H1 (cell line): ENCODE measurements around the gene GIPC2. TPM values are rescaled to one million over a fixed set of nuclear protein-coding genes. Genes with fewer than 3 reads are reported as not detected.

ENCODE experiments used
- CTCF ChIA-PET: fragments of 300-600 bp; sonication (Branson Sonifier 250); formaldehyde crosslinking; loops from one replicate; lab custom pipeline; 2021; ENCODE audit not compliant: partially characterized antibody; lab: Charles Lee
- POLR2A ChIA-PET: fragments of 300-600 bp; sonication (Branson Sonifier 250); formaldehyde crosslinking; loops from one replicate; lab custom pipeline; 2021; ENCODE audit warnings: inconsistent platforms; ENCODE audit not compliant: partially characterized antibody; lab: Charles Lee
- DNase-seq, 2 experiments: peaks; one replicate each; pipeline versions ENCODE4 v3.0.0 to v3.0.0-alpha.2; 2010 to 2022; ENCODE audit warnings: low spot score in 2 of 2, low read depth in 1 of 2, mixed read lengths in 1 of 2
- FAIRE-seq: peaks from 2 replicates; lab custom pipeline; 2011; peaks lifted over from hg19 to GRCh38; lab: Jason Lieb, UNC
- H2AFZ ChIP-seq: 2 replicates; pipeline ENCODE4 v1.8.1; 2012; ENCODE audit warnings: low read length, inconsistent platforms
- H2AK5ac ChIP-seq: 2 replicates; pipeline ENCODE4 v1.6.1; 2013; ENCODE audit warnings: low read depth, low read length
- H2BK120ac ChIP-seq: replicated peaks from 2 replicates; pipeline ENCODE3; 2013; ENCODE audit warnings: low read depth, low read length, inconsistent platforms
- H2BK12ac ChIP-seq: 2 replicates; pipeline ENCODE4 v1.6.1; 2013; ENCODE audit warnings: low read depth, low read length
- H2BK15ac ChIP-seq: 2 replicates; pipeline ENCODE4 v1.6.1; 2013; ENCODE audit warnings: low read length
- H2BK20ac ChIP-seq: 2 replicates; pipeline ENCODE4 v1.6.1; 2013; ENCODE audit warnings: low read length
- H2BK5ac ChIP-seq: 2 replicates; pipeline ENCODE4 v1.6.1; 2013; ENCODE audit warnings: low read depth, low read length
- H3K14ac ChIP-seq: 2 replicates; pipeline ENCODE4 v1.6.1; 2013; ENCODE audit warnings: inconsistent platforms; ENCODE audit not compliant: insufficient read length
- H3K18ac ChIP-seq: 2 replicates; pipeline ENCODE4 v1.6.1; 2013; ENCODE audit warnings: low read length; ENCODE audit errors: extremely low read depth
- H3K23ac ChIP-seq: 2 replicates; pipeline ENCODE4 v1.6.1; 2013; ENCODE audit warnings: inconsistent platforms; ENCODE audit not compliant: insufficient read length
- H3K23me2 ChIP-seq: 2 replicates; pipeline ENCODE4 v1.6.1; 2013; ENCODE audit warnings: low read depth, low read length
- H3K27ac ChIP-seq: 2 replicates; pipeline ENCODE4 v1.6.1; 2011; ENCODE audit warnings: low read depth, low read length, inconsistent platforms
- H3K27me3 ChIP-seq, 4 experiments: replicated peaks in 1 of 4; 1 replicate in 1 of 4; 2 replicates in 3 of 4; pipeline versions ENCODE4 v1.6.1 to v1.8.1; 2011 to 2013; ENCODE audit warnings: low read length in 3 of 4, mild to moderate bottlenecking in 3 of 4, inconsistent platforms in 2 of 4, mixed read lengths in 2 of 4, moderate library complexity in 1 of 4; ENCODE audit not compliant: control insufficient read depth in 3 of 4, insufficient read depth in 3 of 4; ENCODE audit errors: extremely low read depth in 1 of 4
- H3K36me3 ChIP-seq, 4 experiments: 2 replicates each; pipeline versions ENCODE4 v1.6.1 to v1.8.1; 2011 to 2013; ENCODE audit warnings: mild to moderate bottlenecking in 4 of 4, low read length in 3 of 4, moderate library complexity in 2 of 4, control low read depth in 1 of 4, inconsistent platforms in 1 of 4; ENCODE audit not compliant: insufficient read depth in 4 of 4, control insufficient read depth in 2 of 4
- H3K4ac ChIP-seq: replicated peaks from 2 replicates; pipeline ENCODE3; 2013; ENCODE audit warnings: low read length, low read depth, mixed read lengths, inconsistent platforms; ENCODE audit not compliant: insufficient read length
- H3K4me1 ChIP-seq, 4 experiments: replicated peaks in 1 of 4; 1 replicate in 1 of 4; 2 replicates in 3 of 4; pipeline versions ENCODE4 v1.6.1 to v1.8.1; 2011 to 2013; ENCODE audit warnings: low read length in 3 of 4, inconsistent platforms in 2 of 4, mixed read lengths in 1 of 4; ENCODE audit not compliant: insufficient read depth in 4 of 4, control insufficient read depth in 3 of 4
- H3K4me2 ChIP-seq, 2 experiments: 2 replicates each; pipeline versions ENCODE4 v1.6.1 to v1.8.1; 2011 to 2013; ENCODE audit warnings: low read depth in 2 of 2, low read length in 2 of 2, control low read depth in 1 of 2, inconsistent platforms in 1 of 2, mild to moderate bottlenecking in 1 of 2; ENCODE audit not compliant: insufficient read depth in 1 of 2
- H3K4me3 ChIP-seq, 4 experiments: fragments of 200-600, 300-600 bp in 1 of 4; sonication (generic), shearing (Covaris generic), sonication (Bioruptor Twin) in 1 of 4; 2 replicates each; pipeline versions ENCODE4 v1.5.1 to v1.8.1; 2011 to 2016; ENCODE audit warnings: low read length in 4 of 4, low read depth in 3 of 4, control low read depth in 2 of 4, inconsistent platforms in 2 of 4, mild to moderate bottlenecking in 2 of 4, mixed read lengths in 1 of 4, moderate library complexity in 1 of 4; ENCODE audit not compliant: insufficient read depth in 2 of 4; ENCODE audit errors: extremely low read depth in 1 of 4
- H3K56ac ChIP-seq: replicated peaks from 2 replicates; pipeline ENCODE3; 2013; ENCODE audit warnings: low read depth, mild to moderate bottlenecking, mixed read lengths, low read length, inconsistent platforms; ENCODE audit not compliant: insufficient read length
- H3K79me1 ChIP-seq: 2 replicates; pipeline ENCODE4 v1.6.1; 2013; ENCODE audit warnings: low read depth, low read length, control low read depth
- H3K79me2 ChIP-seq, 2 experiments: 2 replicates each; pipeline versions ENCODE4 v1.6.1 to v1.8.1; 2012 to 2013; ENCODE audit warnings: low read length in 2 of 2, mild to moderate bottlenecking in 2 of 2, inconsistent platforms in 1 of 2; ENCODE audit not compliant: insufficient read depth in 2 of 2, control insufficient read depth in 1 of 2
- H3K9ac ChIP-seq, 4 experiments: replicated peaks in 1 of 4; 1 replicate in 1 of 4; 2 replicates in 3 of 4; pipeline versions ENCODE4 v1.6.1 to v1.8.1; 2011 to 2013; ENCODE audit warnings: low read depth in 3 of 4, low read length in 3 of 4, control low read depth in 2 of 4, mild to moderate bottlenecking in 2 of 4, moderate library complexity in 2 of 4, inconsistent platforms in 1 of 4; ENCODE audit errors: extremely low read depth in 1 of 4
- H3K9me3 ChIP-seq, 2 experiments: 2 replicates each; pipeline versions ENCODE4 v1.6.1 to v1.8.1; 2012 to 2013; ENCODE audit warnings: mild to moderate bottlenecking in 2 of 2, moderate library complexity in 2 of 2, control low read depth in 1 of 2, inconsistent platforms in 1 of 2, low read depth in 1 of 2, low read length in 1 of 2, mixed read lengths in 1 of 2; ENCODE audit not compliant: insufficient read depth in 2 of 2
- H4K20me1 ChIP-seq, 2 experiments: replicated peaks in 1 of 2; 2 replicates each; pipeline versions ENCODE3 to v1.8.1; 2011 to 2013; ENCODE audit warnings: inconsistent platforms in 2 of 2, low read length in 2 of 2, mild to moderate bottlenecking in 1 of 2; ENCODE audit not compliant: insufficient read depth in 2 of 2, control insufficient read depth in 1 of 2
- H4K5ac ChIP-seq: 2 replicates; pipeline ENCODE4 v1.6.1; 2013; ENCODE audit warnings: low read length, low read depth, mixed read lengths, inconsistent platforms; ENCODE audit not compliant: insufficient read length
- H4K8ac ChIP-seq: 2 replicates; pipeline ENCODE4 v1.8.0; 2013; ENCODE audit warnings: mild to moderate bottlenecking, moderate library complexity, low read length, inconsistent platforms; ENCODE audit not compliant: insufficient read depth; ENCODE audit errors: extremely low read depth
- H4K91ac ChIP-seq: replicated peaks from 2 replicates; pipeline ENCODE3; 2013; ENCODE audit warnings: low read length, mixed read lengths, inconsistent platforms; ENCODE audit not compliant: insufficient read length
- CREB1 ChIP-seq: IDR thresholded peaks from 2 replicates; pipeline ENCODE4 v1.6.1; 2012; ENCODE audit warnings: inconsistent platforms
- POU5F1 ChIP-seq: IDR thresholded peaks from 2 replicates; pipeline ENCODE4 v1.6.1; 2011; ENCODE audit warnings: low read depth, mild to moderate bottlenecking, low read length, moderate library complexity
- TAF7 ChIP-seq: optimal IDR thresholded peaks from 2 replicates; pipeline ENCODE3; 2011; ENCODE audit warnings: low read depth, mild to moderate bottlenecking, inconsistent platforms, low read length, moderate library complexity, borderline replicate concordance
- TEAD4 ChIP-seq: IDR thresholded peaks from 2 replicates; pipeline ENCODE4 v1.6.1; 2012; ENCODE audit warnings: low read depth, low read length, inconsistent platforms, mixed read lengths
- USF2 ChIP-seq: IDR thresholded peaks from 2 replicates; pipeline ENCODE4 v1.6.1; 2011; ENCODE audit warnings: low read length, improper control_type of control experiment
- WGBS, 2 experiments: shearing (Covaris generic) in 1 of 2; methylation state at CpG; one replicate each; pipeline versions ENCODE4 v1.1.6 to v1.1.7; 2013 to 2015; ENCODE audit warnings: low lambda C conversion rate in 2 of 2, mixed read lengths in 2 of 2, inconsistent platforms in 1 of 2, low coverage in 1 of 2, missing lambda C conversion rate in 1 of 2; ENCODE audit not compliant: insufficient replicate concordance in 2 of 2, insufficient coverage in 1 of 2, insufficient read length in 1 of 2; ENCODE audit errors: extremely low coverage in 1 of 2, missing lambda C conversion rate in 1 of 2; 5-methylcytosine and 5-hydroxymethylcytosine counted together
- polyA plus RNA-seq, 7 experiments: library from polyadenylated mRNA; depleted of rRNA in 3 of 7; stranded (reverse) in 5 of 7; unstranded in 2 of 7; fragments of >200 nt in 5 of 7; fragments of 200-250 nt in 2 of 7; gene quantifications; 1 replicate in 5 of 7; 2 replicates in 1 of 7; 4 replicates in 1 of 7; pipeline versions ENCODE4 v1.2.1 to v1.2.3, GENCODE V29; 2011 to 2013; ENCODE audit warnings: missing spikeins in 2 of 7, mixed read lengths in 2 of 7
- total RNA-seq: library from RNA; stranded (reverse); fragmentation: NEBNext Ultra II Directional; extraction: Animal tissue kit (Norgen Biotek cat#: 25700); gene quantifications from 2 replicates; pipeline ENCODE4 v1.2.1, GENCODE V29; 2021

GIPC2 gene
- total and polyA plus RNA-seq, 2 of the 8 experiments (the other 6 are each of a cell fraction or from before 2014, with no cell fraction given), result 0.29 to 0.69 TPM

- H3K18ac ChIP-seq, result no peak overlapping the region
- no peaks in the 10 kb centered on the region for H3K27me3 ChIP-seq
- no peak overlapping the region for H4K8ac ChIP-seq
- H2BK15ac ChIP-seq, result no peak overlapping the region
- H3K23ac ChIP-seq, result no peak overlapping the region
- H4K20me1 ChIP-seq, result no peaks in the 10 kb centered on the region
- H3K9ac ChIP-seq, result no peak overlapping the region
- H3K4me1 ChIP-seq, result no peaks in the 10 kb centered on the region
- no peak overlapping the region for H3K56ac ChIP-seq
- no peak overlapping the region for H2BK120ac ChIP-seq
- no peak overlapping the region for H3K4me2 ChIP-seq
- no peak for TF ChIP-seq TAF7
- TF ChIP-seq POU5F1, result no peak
- TF ChIP-seq CREB1, result no peak
- TF ChIP-seq TEAD4, result no peak
- no peak for TF ChIP-seq USF2
- ChIA-PET CTCF (interaction anchor here (0.7 to 1.2 kb wide), 4 partner anchors 9 to 155 kb away, joined by 3 read pairs; no protein-coding TSS in a partner anchor), POLR2A (no interaction called here)
- no peak overlapping the region for H2BK20ac ChIP-seq
- H3K4me3 ChIP-seq, result no peak overlapping the region
- H2AK5ac ChIP-seq, result no peak overlapping the region
- no peak for FAIRE-seq
- H4K5ac ChIP-seq, result no peak overlapping the region
- H2BK5ac ChIP-seq, result no peak overlapping the region
- no peaks in the 10 kb centered on the region for H3K79me1 ChIP-seq
- no peaks in the 10 kb centered on the region for H3K23me2 ChIP-seq
- no peak overlapping the region for H3K27ac ChIP-seq
- H3K9me3 ChIP-seq, result no peaks in the 10 kb centered on the region
- no peak overlapping the region for H3K14ac ChIP-seq
- H4K91ac ChIP-seq, result no peak overlapping the region
- H2AFZ ChIP-seq, result no peak overlapping the region
- WGBS, 2 experiments, result 88% methylated on average over 2 of the region's 2 CpGs; no CpG with 5 or more reads in 1 of the 2 experiments
- H3K79me2 ChIP-seq, result no peaks in the 10 kb centered on the region
- H2BK12ac ChIP-seq, result no peak overlapping the region
- H3K36me3 ChIP-seq, result no peaks in the 10 kb centered on the region
- no peak overlapping the region for H3K4ac ChIP-seq
- no peak for DNase-seq
Measured at GRCh38 chr1:78170859-78171258, 125.1 kb downstream of the GIPC2 start.
